Lower leg skin (tissue), 3 donors: ENCODE results near the gene CTTN.

Source experiments
- POLR2A ChIP-seq, 2 donors: fragments of 450-650 bp; IDR thresholded peaks; one replicate each; pipeline ENCODE4 v1.6.1; 2016 to 2017; ENCODE audit warnings: antibody characterized with exemption in 2 of 2, mild to moderate bottlenecking in 1 of 2, moderate library complexity in 1 of 2
- TF ChIP-seq, protein P1 (sequence below), 3 donors: fragments of 450-650 bp; IDR thresholded peaks; one replicate each; pipeline ENCODE4 v1.5.1; 2016; ENCODE audit warnings: antibody characterized with exemption in 3 of 3, mild to moderate bottlenecking in 3 of 3, moderate library complexity in 2 of 3

DNA sequence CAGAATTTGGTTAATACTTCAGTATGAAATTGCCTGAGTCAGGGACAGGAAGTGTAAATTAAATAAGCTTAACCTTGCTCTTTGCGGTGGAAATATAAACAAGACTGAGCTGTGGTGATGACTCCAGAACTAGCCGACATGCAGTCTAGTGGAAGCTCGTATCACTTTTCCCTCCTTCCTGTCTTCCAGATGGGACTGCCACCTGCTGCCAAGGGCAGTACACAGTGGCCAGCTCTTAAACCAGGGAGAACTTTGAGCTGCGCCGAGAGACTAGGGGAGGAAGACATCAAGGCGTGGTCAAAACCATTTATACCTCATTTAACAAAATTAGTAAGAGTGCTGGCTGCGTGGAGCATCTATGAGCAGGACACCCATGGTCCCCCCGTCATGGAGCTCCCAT lies 31.3 kb upstream of the CTTN start:
- TF ChIP-seq, protein P1, sequence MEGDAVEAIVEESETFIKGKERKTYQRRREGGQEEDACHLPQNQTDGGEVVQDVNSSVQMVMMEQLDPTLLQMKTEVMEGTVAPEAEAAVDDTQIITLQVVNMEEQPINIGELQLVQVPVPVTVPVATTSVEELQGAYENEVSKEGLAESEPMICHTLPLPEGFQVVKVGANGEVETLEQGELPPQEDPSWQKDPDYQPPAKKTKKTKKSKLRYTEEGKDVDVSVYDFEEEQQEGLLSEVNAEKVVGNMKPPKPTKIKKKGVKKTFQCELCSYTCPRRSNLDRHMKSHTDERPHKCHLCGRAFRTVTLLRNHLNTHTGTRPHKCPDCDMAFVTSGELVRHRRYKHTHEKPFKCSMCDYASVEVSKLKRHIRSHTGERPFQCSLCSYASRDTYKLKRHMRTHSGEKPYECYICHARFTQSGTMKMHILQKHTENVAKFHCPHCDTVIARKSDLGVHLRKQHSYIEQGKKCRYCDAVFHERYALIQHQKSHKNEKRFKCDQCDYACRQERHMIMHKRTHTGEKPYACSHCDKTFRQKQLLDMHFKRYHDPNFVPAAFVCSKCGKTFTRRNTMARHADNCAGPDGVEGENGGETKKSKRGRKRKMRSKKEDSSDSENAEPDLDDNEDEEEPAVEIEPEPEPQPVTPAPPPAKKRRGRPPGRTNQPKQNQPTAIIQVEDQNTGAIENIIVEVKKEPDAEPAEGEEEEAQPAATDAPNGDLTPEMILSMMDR (IDR thresholded peaks at IDR 0.05), result no peak
- TF ChIP-seq POLR2A (IDR thresholded peaks at IDR 0.05), result no peak
